NK-92 (cell line): ENCODE results near the gene ZNF536.
"Not testable (repeated sequence)": the region's sequence is repeated elsewhere in the genome, so short reads cannot be mapped to it uniquely, and the experiment has no call there.

ENCODE experiments used
- DNase-seq: peaks from one replicate; lab custom pipeline; 2025; ENCODE audit not compliant: unreplicated experiment; lab: John Stamatoyannopoulos, UW

The ZNF536 gene

GRCh38 chr19:30340771-30341561, 31.2 kb upstream of the ZNF536 start:
- DNase-seq, result no peak

GRCh38 chr19:30341611-30342201, 30.5 kb upstream of the ZNF536 start:
- no peak for DNase-seq

DNA sequence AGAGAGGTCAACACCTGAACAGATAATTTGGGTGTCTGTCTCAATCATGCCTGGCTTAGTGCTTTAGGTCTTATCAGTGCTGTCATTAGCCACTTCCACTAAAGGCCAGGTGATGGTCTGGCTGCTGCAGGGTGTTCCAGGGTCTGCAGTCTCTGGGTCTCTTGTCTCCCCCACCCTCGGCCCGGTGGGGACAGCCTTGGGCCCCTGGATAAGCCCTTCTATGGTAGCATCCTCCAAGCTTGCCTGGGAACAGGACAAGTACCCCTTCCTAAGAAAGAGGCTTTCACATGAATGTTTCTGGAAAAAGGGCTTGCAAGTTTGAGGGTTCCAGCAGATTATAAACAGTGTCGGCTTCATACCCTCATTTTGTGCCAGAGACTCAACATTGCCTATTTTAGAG, 29.3 kb upstream of the ZNF536 start:
- DNase-seq, result no peak

DNA sequence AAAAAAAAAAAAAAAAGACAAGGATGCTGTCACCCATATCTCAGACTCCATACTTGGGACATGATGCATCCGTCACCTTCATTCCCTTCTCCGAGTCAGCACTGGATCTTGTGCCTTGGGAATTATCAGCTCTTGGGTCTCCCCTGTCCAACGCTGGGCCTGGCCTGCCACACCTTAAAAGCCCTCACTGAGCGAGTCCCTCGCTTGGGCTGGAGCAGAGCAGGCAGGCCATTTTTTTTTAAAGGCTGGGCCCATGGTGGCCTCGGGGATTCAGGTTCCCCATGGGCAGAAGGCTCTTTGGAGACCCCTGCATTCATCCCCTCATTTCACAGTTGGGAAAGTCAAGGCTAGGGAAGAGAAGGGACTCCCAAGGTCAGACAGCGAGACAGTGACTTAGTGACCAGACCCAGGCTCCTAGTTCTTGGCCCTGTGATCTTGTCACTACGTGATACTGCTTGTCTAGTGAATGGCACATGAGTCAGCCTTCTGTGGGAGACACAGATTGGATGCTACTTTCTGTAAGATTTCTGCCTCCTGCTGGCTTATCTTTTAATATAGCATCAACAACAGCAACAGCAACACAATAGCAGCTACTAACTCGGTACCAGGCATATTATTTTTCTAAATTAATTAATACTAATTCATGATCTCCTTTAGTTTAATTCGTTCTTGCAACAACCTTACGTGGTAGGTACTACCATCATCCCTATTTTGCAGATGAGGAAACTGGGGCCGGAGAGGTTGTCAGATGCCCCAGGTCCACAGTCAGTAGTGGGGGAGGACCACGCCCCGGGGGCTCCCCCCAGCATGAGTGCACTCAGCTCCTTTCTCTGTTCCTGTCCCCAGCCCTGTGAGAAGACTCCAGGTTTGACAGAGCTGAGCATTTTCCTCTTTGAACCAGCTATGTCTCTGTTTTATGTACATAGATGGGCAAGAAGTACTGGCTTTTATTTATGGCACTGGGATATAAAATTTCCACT, 27.4 kb upstream of the ZNF536 start:
- DNase-seq, result no peak

- DNase-seq, result no peak
These were observed 26.5 kb upstream of the ZNF536 start for GRCh38 chr19:30345686-30346085.

DNA sequence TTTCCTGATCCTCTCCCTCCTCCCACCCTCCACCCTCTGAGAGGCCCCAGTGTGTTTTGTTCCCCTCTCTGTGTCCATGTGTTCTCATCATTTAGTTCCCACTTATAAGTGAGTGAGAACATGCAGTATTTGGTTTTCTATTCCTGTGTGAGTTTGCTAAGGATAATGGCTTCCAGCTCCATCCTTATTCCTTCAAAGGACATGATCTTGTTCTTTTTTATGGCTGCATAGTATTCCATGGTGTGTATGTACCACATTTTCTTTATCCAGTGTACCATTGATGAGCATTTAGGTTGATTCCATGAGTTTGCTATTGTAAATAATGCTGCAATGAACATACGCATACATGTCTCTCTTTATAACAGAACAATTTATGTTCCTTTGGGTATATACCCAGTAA, 25.7 kb upstream of the ZNF536 start:
- not testable (repeated sequence) for DNase-seq

GRCh38 chr19:30349131-30349730, 23.0 kb upstream of the ZNF536 start:
- DNase-seq, result no peak

- DNase-seq, result no peak
These were observed 21.2 kb upstream of the ZNF536 start for GRCh38 chr19:30350692-30351663.

DNA sequence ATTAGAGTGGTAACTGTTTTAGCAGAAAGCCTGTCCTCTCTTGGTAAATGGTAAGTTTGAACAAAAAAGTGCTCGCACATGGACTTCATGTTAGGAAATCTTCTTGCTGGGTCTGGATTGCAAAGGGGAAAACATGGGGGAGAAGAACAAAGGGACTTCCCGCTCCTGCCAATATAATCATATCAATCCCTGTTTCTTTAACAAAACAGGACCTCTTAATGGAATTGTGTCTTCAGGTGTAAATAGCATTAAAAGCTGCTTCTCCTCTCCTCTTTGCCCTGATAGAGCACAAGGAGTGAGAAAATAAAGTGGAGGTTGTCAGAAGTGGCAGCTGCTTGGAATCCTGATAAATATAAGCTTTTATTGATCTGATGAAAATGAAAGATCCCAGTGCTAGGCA, 20.4 kb upstream of the ZNF536 start:
- no peak for DNase-seq

DNA sequence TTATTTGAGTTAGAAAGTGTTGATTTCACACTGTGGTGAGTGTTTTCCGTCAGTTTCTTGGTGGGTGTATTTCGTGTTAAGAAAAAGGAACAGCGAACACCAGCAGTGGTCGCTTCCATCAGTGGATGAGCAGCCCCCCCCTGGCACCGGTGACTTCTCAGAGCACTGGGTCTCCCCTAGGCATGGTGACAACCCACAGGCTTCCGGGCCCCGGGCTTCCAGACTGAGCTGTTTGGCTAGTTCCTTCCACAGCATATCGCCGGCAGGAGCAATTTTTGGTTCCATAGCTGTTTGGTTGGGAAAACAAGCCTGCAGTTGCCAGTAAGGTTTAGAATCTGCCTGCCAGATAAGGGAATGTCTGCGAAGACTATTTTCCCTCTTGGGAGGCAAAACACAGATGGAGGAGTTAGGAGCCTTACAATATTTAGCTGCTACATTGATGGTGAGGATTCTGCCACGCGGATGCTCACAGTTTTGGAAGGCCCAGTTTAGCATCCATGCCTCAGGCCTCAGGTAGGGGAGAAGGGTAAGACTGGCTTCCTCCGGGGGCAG, 18.7 kb upstream of the ZNF536 start:
- no peak for DNase-seq

GRCh38 chr19:30355586-30355985, 16.6 kb upstream of the ZNF536 start:
- DNase-seq, result no peak

- DNase-seq, result no peak
These were observed 15.1 kb upstream of the ZNF536 start for GRCh38 chr19:30356951-30357579.

- no peak for DNase-seq
These were observed 14.6 kb upstream of the ZNF536 start for GRCh38 chr19:30357580-30357954.

- DNase-seq, result no peak
These were observed 13.9 kb upstream of the ZNF536 start for GRCh38 chr19:30358319-30358718.

DNA sequence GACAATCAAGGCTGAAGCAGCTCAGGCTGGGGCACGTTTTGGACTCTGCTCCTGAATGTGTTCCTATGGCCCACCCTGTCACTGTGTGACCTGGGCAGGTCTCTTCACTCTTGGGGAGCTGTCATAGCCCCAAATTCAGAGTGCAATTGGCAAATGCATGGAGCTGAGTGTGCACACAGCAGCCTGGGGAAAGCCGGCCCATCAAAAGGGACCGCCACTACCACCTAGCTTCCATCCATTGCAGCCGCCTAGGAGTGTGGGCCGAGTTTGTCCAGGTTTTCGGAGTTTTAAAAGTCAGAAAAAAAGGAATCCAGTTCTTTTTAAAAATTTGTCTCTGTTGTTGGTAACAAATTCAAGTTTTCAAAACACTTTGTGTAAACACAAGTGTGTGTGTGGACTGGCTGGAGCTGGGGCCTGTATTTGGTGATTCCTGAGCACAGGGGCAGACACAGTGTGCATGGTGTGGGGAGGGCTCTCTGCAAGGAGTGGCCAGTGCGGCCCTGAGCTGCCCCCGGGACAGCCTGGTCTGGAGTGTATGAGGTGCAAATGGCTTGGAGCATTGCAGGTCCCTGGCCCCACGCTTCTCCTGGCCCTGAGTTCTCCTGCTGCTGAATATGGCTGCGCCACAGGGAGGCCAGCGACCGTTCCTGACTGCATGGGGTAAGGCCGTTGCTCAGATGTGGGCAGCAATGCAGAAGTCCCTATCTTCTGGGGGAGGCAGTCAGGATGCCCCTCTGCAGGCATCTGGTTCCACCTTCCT, 13.2 kb upstream of the ZNF536 start:
- no peak for DNase-seq

- DNase-seq, result no peak
These were observed 12.2 kb upstream of the ZNF536 start for GRCh38 chr19:30359936-30360335.

GRCh38 chr19:30360376-30361106, 11.6 kb upstream of the ZNF536 start:
- no peak for DNase-seq

- no peak for DNase-seq
These were observed 11.1 kb upstream of the ZNF536 start for GRCh38 chr19:30361107-30361447.
